ENCODE data around the gene AVEN. TPM values are rescaled to one million over a fixed set of nuclear protein-coding genes. Genes with fewer than 3 reads are reported as not detected.

The AVEN gene
- total and polyA plus RNA-seq, 2 donors (not counting 1 experiment from before 2014, with no cell fraction given): 16.0 to 19.2 TPM

DNA sequence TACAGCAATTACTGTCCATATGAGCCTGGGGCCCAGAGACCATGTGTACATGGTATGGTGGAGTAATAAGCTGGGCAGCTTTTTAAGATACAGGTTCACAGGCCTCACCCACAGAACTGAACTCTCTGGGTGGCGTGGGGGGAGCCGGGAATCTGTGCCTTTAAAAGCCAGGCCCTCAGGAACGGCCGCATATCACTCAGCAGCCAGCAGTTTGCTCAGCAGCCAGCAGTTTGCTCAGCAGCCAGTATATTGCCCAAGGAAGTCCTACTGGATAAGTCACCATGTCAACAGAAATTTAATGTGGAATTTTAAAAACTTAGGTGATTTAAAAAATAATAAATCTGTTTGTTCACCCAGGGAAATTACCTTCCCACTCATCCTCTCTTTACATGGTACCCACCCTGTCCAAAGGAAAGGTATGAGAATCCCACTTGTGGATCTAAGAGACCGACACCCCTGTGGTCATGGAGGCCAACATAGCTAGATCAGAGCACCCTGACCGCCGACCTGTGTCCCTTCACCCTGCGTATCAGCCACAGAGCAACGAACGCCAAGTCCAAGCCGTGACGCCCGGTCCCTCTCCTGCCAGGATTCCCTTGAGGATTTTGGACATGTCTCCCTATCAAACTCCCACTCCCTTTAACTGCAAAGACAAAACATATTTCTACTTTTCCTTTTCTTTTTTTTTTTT is 166.4 kb downstream of the AVEN start:
- no peaks in the 10 kb centered on the region for H3K4me1 ChIP-seq (ENCODE audit: control insufficient read depth, extremely low read depth, insufficient read depth, low read length)
- peak in 1 of 2 donors; percentile 10 for DNase-seq (ENCODE audit: low read depth in 2 of 2)
- TF ChIP-seq EZH2 (IDR thresholded peaks at IDR 0.05; ENCODE audit: low read length, missing control alignments): no peak
- TF ChIP-seq CTCF (conservative IDR thresholded peaks at IDR 0.05 in 1 of 2, IDR thresholded peaks at IDR 0.05 in 1 of 2; ENCODE audit: low read depth in 1 of 2, low read length in 2 of 2): no peak
- no peak overlapping the region for H3K9ac ChIP-seq (ENCODE audit: insufficient read depth, low read length)
- H3K27ac ChIP-seq (ENCODE audit: insufficient read depth, low read length): no peak overlapping the region
- no peaks in the 10 kb centered on the region for H3K79me2 ChIP-seq (ENCODE audit: control insufficient read depth, insufficient read depth, low read length)
- H3K27me3 ChIP-seq (ENCODE audit: control insufficient read depth, insufficient read depth, low read length): no peaks in the 10 kb centered on the region
- H2AFZ ChIP-seq (ENCODE audit: low read length): no peak overlapping the region
- H3K36me3 ChIP-seq (ENCODE audit: control insufficient read depth, insufficient read depth, low read length): no peaks in the 10 kb centered on the region
- no peak overlapping the region for H3K4me2 ChIP-seq (ENCODE audit: extremely low read depth, insufficient read depth, low read length)
- H3K9me3 ChIP-seq (ENCODE audit: control insufficient read depth, insufficient read depth, low read depth, low read length): no peaks in the 10 kb centered on the region
- H3K4me3 ChIP-seq (replicated peaks in 1 of 4; ENCODE audit: control extremely low read depth in 1 of 4, insufficient read depth in 1 of 4, low read depth in 3 of 4, low read length in 4 of 4): no peak overlapping the region
- no peaks in the 10 kb centered on the region for H4K20me1 ChIP-seq (ENCODE audit: control insufficient read depth, extremely low read depth, insufficient read depth, low read length)

GRCh38 chr15:33871980-33872379 is 167.0 kb downstream of the AVEN start:
- H3K79me2 ChIP-seq (ENCODE audit: control insufficient read depth, insufficient read depth, low read length): no peaks in the 10 kb centered on the region
- no peaks in the 10 kb centered on the region for H3K4me1 ChIP-seq (ENCODE audit: control insufficient read depth, extremely low read depth, insufficient read depth, low read length)
- H3K4me3 ChIP-seq (replicated peaks in 1 of 4; ENCODE audit: control extremely low read depth in 1 of 4, insufficient read depth in 1 of 4, low read depth in 3 of 4, low read length in 4 of 4): no peak overlapping the region
- H3K36me3 ChIP-seq (ENCODE audit: control insufficient read depth, insufficient read depth, low read length): no peaks in the 10 kb centered on the region
- H4K20me1 ChIP-seq (ENCODE audit: control insufficient read depth, extremely low read depth, insufficient read depth, low read length): no peaks in the 10 kb centered on the region
- H3K27me3 ChIP-seq (ENCODE audit: control insufficient read depth, insufficient read depth, low read length): no peaks in the 10 kb centered on the region
- H3K4me2 ChIP-seq (ENCODE audit: extremely low read depth, insufficient read depth, low read length): no peak overlapping the region
- no peak for DNase-seq (ENCODE audit: low read depth in 2 of 2)
- no peak overlapping the region for H3K9ac ChIP-seq (ENCODE audit: insufficient read depth, low read length)
- TF ChIP-seq EZH2 (IDR thresholded peaks at IDR 0.05; ENCODE audit: low read length, missing control alignments) (no peak), CTCF (conservative IDR thresholded peaks at IDR 0.05 in 1 of 2, IDR thresholded peaks at IDR 0.05 in 1 of 2; ENCODE audit: low read depth in 1 of 2, low read length in 2 of 2) (no peak)
- no peaks in the 10 kb centered on the region for H3K9me3 ChIP-seq (ENCODE audit: control insufficient read depth, insufficient read depth, low read depth, low read length)
- no peak overlapping the region for H3K27ac ChIP-seq (ENCODE audit: insufficient read depth, low read length)
- no peak overlapping the region for H2AFZ ChIP-seq (ENCODE audit: low read length)

- H3K27me3 ChIP-seq (ENCODE audit: control insufficient read depth, insufficient read depth, low read length): no peaks in the 10 kb centered on the region
- no peak overlapping the region for H3K9ac ChIP-seq (ENCODE audit: insufficient read depth, low read length)
- H3K36me3 ChIP-seq (ENCODE audit: control insufficient read depth, insufficient read depth, low read length): no peaks in the 10 kb centered on the region
- no peaks in the 10 kb centered on the region for H3K4me1 ChIP-seq (ENCODE audit: control insufficient read depth, extremely low read depth, insufficient read depth, low read length)
- no peak overlapping the region for H2AFZ ChIP-seq (ENCODE audit: low read length)
- H3K9me3 ChIP-seq (ENCODE audit: control insufficient read depth, insufficient read depth, low read depth, low read length): no peaks in the 10 kb centered on the region
- no peaks in the 10 kb centered on the region for H3K79me2 ChIP-seq (ENCODE audit: control insufficient read depth, insufficient read depth, low read length)
- no peak overlapping the region for H3K4me2 ChIP-seq (ENCODE audit: extremely low read depth, insufficient read depth, low read length)
- H3K27ac ChIP-seq (ENCODE audit: insufficient read depth, low read length): no peak overlapping the region
- TF ChIP-seq CTCF (conservative IDR thresholded peaks at IDR 0.05 in 1 of 2, IDR thresholded peaks at IDR 0.05 in 1 of 2; ENCODE audit: low read depth in 1 of 2, low read length in 2 of 2) (no peak), EZH2 (IDR thresholded peaks at IDR 0.05; ENCODE audit: low read length, missing control alignments) (no peak)
- DNase-seq (ENCODE audit: low read depth in 2 of 2): peak in 1 of 2 donors; percentile 19
- no peak overlapping the region for H3K4me3 ChIP-seq (replicated peaks in 1 of 4; ENCODE audit: control extremely low read depth in 1 of 4, insufficient read depth in 1 of 4, low read depth in 3 of 4, low read length in 4 of 4)
- no peaks in the 10 kb centered on the region for H4K20me1 ChIP-seq (ENCODE audit: control insufficient read depth, extremely low read depth, insufficient read depth, low read length)
Observed at GRCh38 chr15:33866101-33866737, 172.8 kb downstream of the AVEN start.
